H1 (cell line): ENCODE data around the gene ADCY1. TPM values are rescaled to one million over a fixed set of nuclear protein-coding genes. Genes with fewer than 3 reads are reported as not detected.

Experiments
- CHD2 ChIP-seq: IDR thresholded peaks from 2 replicates; pipeline ENCODE4 v1.6.1; 2012; ENCODE audit warnings: low read length, improper control_type of control experiment
- FOSL1 ChIP-seq: IDR thresholded peaks from 2 replicates; pipeline ENCODE4 v1.6.1; 2011; ENCODE audit warnings: mild to moderate bottlenecking, low read depth, low read length, moderate library complexity; ENCODE audit not compliant: insufficient read depth
- JUN ChIP-seq: IDR thresholded peaks from 2 replicates; pipeline ENCODE4 v1.6.1; 2011; ENCODE audit warnings: low read depth, mild to moderate bottlenecking, improper control_type of control experiment, low read length
- polyA plus RNA-seq, 7 experiments: library from polyadenylated mRNA; depleted of rRNA in 3 of 7; stranded (reverse) in 5 of 7; unstranded in 2 of 7; fragments of >200 nt in 5 of 7; fragments of 200-250 nt in 2 of 7; gene quantifications; 1 replicate in 5 of 7; 2 replicates in 1 of 7; 4 replicates in 1 of 7; pipeline versions ENCODE4 v1.2.1 to v1.2.3, GENCODE V29; 2011 to 2013; ENCODE audit warnings: missing spikeins in 2 of 7, mixed read lengths in 2 of 7
- total RNA-seq: library from RNA; stranded (reverse); fragmentation: NEBNext Ultra II Directional; extraction: Animal tissue kit (Norgen Biotek cat#: 25700); gene quantifications from 2 replicates; pipeline ENCODE4 v1.2.1, GENCODE V29; 2021

Gene ADCY1
- total and polyA plus RNA-seq, 2 of the 8 experiments (the other 6 are each of a cell fraction or from before 2014, with no cell fraction given), result 7.9 to 26.9 TPM

- TF ChIP-seq JUN (no peak), FOSL1 (no peak), CHD2 (no peak)
Measured at GRCh38 chr7:45570797-45571196, 3.4 kb upstream of the ADCY1 start (continued).
